Spleen (tissue), 7 donors: Measurements from ENCODE around the gene EEF1G.
"Not testable (repeated sequence)": the region's sequence is repeated elsewhere in the genome, so short reads cannot be mapped to it uniquely, and the experiment has no call there.

Experiments
- POLR2A ChIP-seq, 3 donors: fragments of 450-650 bp; IDR thresholded peaks; one replicate each; pipeline ENCODE4 v1.5.1; 2017; ENCODE audit warnings: antibody characterized with exemption in 3 of 3, mild to moderate bottlenecking in 1 of 3
- POLR2AphosphoS5 ChIP-seq, 3 donors: sonication (generic); formaldehyde crosslinking; IDR thresholded peaks; one replicate each; pipeline ENCODE4 v1.5.1; 2017; ENCODE audit warnings: antibody characterized with exemption in 3 of 3
- TF ChIP-seq, protein P1 (sequence below), 11 experiments: fragments of 200-600 bp in 7 of 11; fragments of 450-650 bp in 4 of 11; sonication (generic) in 4 of 11; IDR thresholded peaks in 8 of 11; conservative IDR thresholded peaks in 3 of 11; 1 replicate in 7 of 11; 2 replicates in 4 of 11; pipeline versions ENCODE4 v1.4.0 to v1.8.0; 2016 to 2021; ENCODE audit warnings: antibody characterized with exemption in 11 of 11, inconsistent platforms in 4 of 11, mild to moderate bottlenecking in 1 of 11
- donor health status: DM: no; HTN: no; CAD: no; lungs with moderate emphysema.
- donor health status: DM: no; HTN: no; CAD: no.
- donor health status: DM: no; HTN: no; CAD: no.

DNA sequence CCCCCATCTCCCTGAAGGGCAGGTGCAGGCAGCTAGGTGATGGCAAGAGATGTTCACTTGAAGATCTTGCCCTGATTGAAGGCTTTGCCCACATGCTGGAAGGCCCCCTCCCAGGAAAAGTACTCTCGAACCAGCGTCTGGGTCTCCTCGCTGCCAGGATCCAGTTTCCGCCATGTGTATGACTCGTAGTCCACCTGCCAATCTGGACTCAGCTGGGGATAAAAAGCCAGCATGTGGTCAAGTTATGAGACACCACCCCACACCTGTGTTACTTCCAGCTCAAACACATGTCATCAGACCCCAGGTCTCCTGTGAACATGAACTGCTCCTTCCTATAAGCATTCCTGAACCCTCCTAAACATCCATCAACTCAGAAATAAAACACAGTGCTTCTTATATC, 14.1 kb downstream of the EEF1G start:
- TF ChIP-seq, protein P1, sequence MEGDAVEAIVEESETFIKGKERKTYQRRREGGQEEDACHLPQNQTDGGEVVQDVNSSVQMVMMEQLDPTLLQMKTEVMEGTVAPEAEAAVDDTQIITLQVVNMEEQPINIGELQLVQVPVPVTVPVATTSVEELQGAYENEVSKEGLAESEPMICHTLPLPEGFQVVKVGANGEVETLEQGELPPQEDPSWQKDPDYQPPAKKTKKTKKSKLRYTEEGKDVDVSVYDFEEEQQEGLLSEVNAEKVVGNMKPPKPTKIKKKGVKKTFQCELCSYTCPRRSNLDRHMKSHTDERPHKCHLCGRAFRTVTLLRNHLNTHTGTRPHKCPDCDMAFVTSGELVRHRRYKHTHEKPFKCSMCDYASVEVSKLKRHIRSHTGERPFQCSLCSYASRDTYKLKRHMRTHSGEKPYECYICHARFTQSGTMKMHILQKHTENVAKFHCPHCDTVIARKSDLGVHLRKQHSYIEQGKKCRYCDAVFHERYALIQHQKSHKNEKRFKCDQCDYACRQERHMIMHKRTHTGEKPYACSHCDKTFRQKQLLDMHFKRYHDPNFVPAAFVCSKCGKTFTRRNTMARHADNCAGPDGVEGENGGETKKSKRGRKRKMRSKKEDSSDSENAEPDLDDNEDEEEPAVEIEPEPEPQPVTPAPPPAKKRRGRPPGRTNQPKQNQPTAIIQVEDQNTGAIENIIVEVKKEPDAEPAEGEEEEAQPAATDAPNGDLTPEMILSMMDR (IDR thresholded peaks at IDR 0.05 in 8 of 11, conservative IDR thresholded peaks at IDR 0.05 in 3 of 11): not testable (repeated sequence)
- not testable (repeated sequence) for TF ChIP-seq POLR2AphosphoS5, POLR2A (IDR thresholded peaks at IDR 0.05)
